ENCODE measurements around the gene PLAAT3. TPM values are rescaled to one million over a fixed set of nuclear protein-coding genes. Genes with fewer than 3 reads are reported as not detected.
"Not testable (repeated sequence)": the region's sequence is repeated elsewhere in the genome, so short reads cannot be mapped to it uniquely, and the experiment has no call there.

The PLAAT3 gene
- total RNA-seq, 1 donor from 2014 or later = 8.0 TPM

- no peaks in the 10 kb centered on the region for H3K27me3 ChIP-seq
- H3K4me2 ChIP-seq = no peak overlapping the region
- Mint-ChIP-seq H3K36me3 (no peaks in the 10 kb centered on the region), H3K4me3 (no peak overlapping the region), H3K27ac (no peak overlapping the region), H3K9me3 (no peaks in the 10 kb centered on the region), H3K27me3 (ENCODE audit: insufficient read depth, low read depth) (peaks cover 3% of the 10 kb centered on the region), H3K4me1 (no peaks in the 10 kb centered on the region)
- H3K9me3 ChIP-seq (ENCODE audit: low read depth) = no peaks in the 10 kb centered on the region
- no peak overlapping the region for H2AFZ ChIP-seq (replicated peaks)
- no peak for DNase-seq (ENCODE audit: low spot score)
- no peak overlapping the region for H3K9ac ChIP-seq
- H3F3A ChIP-seq (ENCODE audit: low read depth) = peaks cover 8% of the 10 kb centered on the region
- no peaks in the 10 kb centered on the region for H4K20me1 ChIP-seq (ENCODE audit: low read depth)
- no peaks in the 10 kb centered on the region for H3K36me3 ChIP-seq
- peaks cover 7% of the 10 kb centered on the region for H3K4me1 ChIP-seq
- H3K27ac ChIP-seq = no peak overlapping the region
- H3K4me3 ChIP-seq = no peak overlapping the region
- H3K79me2 ChIP-seq (ENCODE audit: low read depth) = no peaks in the 10 kb centered on the region
- TF ChIP-seq CTCF (IDR thresholded peaks at IDR 0.05) = no peak
- no peak for TF ChIP-seq EZH2 (IDR thresholded peaks at IDR 0.05)
- no peak for TF ChIP-seq EZH2phosphoT487 (IDR thresholded peaks at IDR 0.05)
Measured at GRCh38 chr11:63622323-63622722, 8.1 kb upstream of the PLAAT3 start.

- no peaks in the 10 kb centered on the region for H3K4me1 Mint-ChIP-seq
- H3K36me3 Mint-ChIP-seq = no peaks in the 10 kb centered on the region
- peak overlapping the region; percentile 5 for H3K4me2 ChIP-seq
- H3K4me3 Mint-ChIP-seq = no peak overlapping the region
- no peaks in the 10 kb centered on the region for H3K79me2 ChIP-seq (ENCODE audit: low read depth)
- no peaks in the 10 kb centered on the region for H3K9me3 Mint-ChIP-seq
- no peaks in the 10 kb centered on the region for H4K20me1 ChIP-seq (ENCODE audit: low read depth)
- peaks cover 5% of the 10 kb centered on the region for H3K27me3 Mint-ChIP-seq (ENCODE audit: insufficient read depth, low read depth)
- H2AFZ ChIP-seq (replicated peaks) = peak overlapping the region; percentile 36
- no peak overlapping the region for H3K4me3 ChIP-seq
- DNase-seq (ENCODE audit: low spot score) = no peak
- H3K27ac Mint-ChIP-seq = no peak overlapping the region
- TF ChIP-seq EZH2 (IDR thresholded peaks at IDR 0.05) (no peak), CTCF (IDR thresholded peaks at IDR 0.05) (no peak), EZH2phosphoT487 (IDR thresholded peaks at IDR 0.05) (no peak)
- H3K9ac ChIP-seq = no peak overlapping the region
- peak overlapping the region; percentile 18 for H3K27ac ChIP-seq
- peaks cover 8% of the 10 kb centered on the region for H3F3A ChIP-seq (ENCODE audit: low read depth)
- no peaks in the 10 kb centered on the region for H3K27me3 ChIP-seq
- no peaks in the 10 kb centered on the region for H3K36me3 ChIP-seq
- H3K4me1 ChIP-seq = peaks cover 7% of the 10 kb centered on the region
- H3K9me3 ChIP-seq (ENCODE audit: low read depth) = no peaks in the 10 kb centered on the region
Measured at GRCh38 chr11:63621071-63621470, 6.8 kb upstream of the PLAAT3 start.

- Histone ChIP-seq H2AFZ (replicated peaks) (no peak overlapping the region), H4K20me1 (ENCODE audit: low read depth) (no peaks in the 10 kb centered on the region), H3F3A (ENCODE audit: low read depth) (peaks cover 11% of the 10 kb centered on the region), H3K36me3 (no peaks in the 10 kb centered on the region), H3K9ac (no peak overlapping the region), H3K9me3 (ENCODE audit: low read depth) (no peaks in the 10 kb centered on the region), H3K4me1 (peaks cover 7% of the 10 kb centered on the region), H3K27ac (no peak overlapping the region), H3K4me3 (no peak overlapping the region), H3K4me2 (no peak overlapping the region), H3K79me2 (ENCODE audit: low read depth) (no peaks in the 10 kb centered on the region), H3K27me3 (no peaks in the 10 kb centered on the region)
- no peak for DNase-seq (ENCODE audit: low spot score)
- no peak overlapping the region for H3K4me3 Mint-ChIP-seq
- H3K36me3 Mint-ChIP-seq = no peaks in the 10 kb centered on the region
- no peak for TF ChIP-seq EZH2 (IDR thresholded peaks at IDR 0.05)
- no peak for TF ChIP-seq CTCF (IDR thresholded peaks at IDR 0.05)
- TF ChIP-seq EZH2phosphoT487 (IDR thresholded peaks at IDR 0.05) = no peak
- H3K27me3 Mint-ChIP-seq (ENCODE audit: insufficient read depth, low read depth) = peaks cover 7% of the 10 kb centered on the region
- H3K9me3 Mint-ChIP-seq = no peaks in the 10 kb centered on the region
- H3K4me1 Mint-ChIP-seq = no peaks in the 10 kb centered on the region
- H3K27ac Mint-ChIP-seq = no peak overlapping the region
Measured at GRCh38 chr11:63619967-63620366, 5.7 kb upstream of the PLAAT3 start.

GRCh38 chr11:63617686-63618085 is 3.5 kb upstream of the PLAAT3 start:
- H3K79me2 ChIP-seq (ENCODE audit: low read depth); H3K27ac ChIP-seq; H3K9me3 ChIP-seq (ENCODE audit: low read depth); H3K36me3 Mint-ChIP-seq; H4K20me1 ChIP-seq (ENCODE audit: low read depth); DNase-seq (ENCODE audit: low spot score); H3K4me3 Mint-ChIP-seq; H3K4me2 ChIP-seq; H3K9ac ChIP-seq; H2AFZ ChIP-seq (replicated peaks); H3K36me3 ChIP-seq; H3K4me1 Mint-ChIP-seq; H3K9me3 Mint-ChIP-seq; H3K4me1 ChIP-seq; H3K4me3 ChIP-seq; H3K27ac Mint-ChIP-seq: not testable (repeated sequence)
- H3K27me3 Mint-ChIP-seq (ENCODE audit: insufficient read depth, low read depth) = peaks cover 13% of the 10 kb centered on the region
- peaks cover 21% of the 10 kb centered on the region for H3K27me3 ChIP-seq
- H3F3A ChIP-seq (ENCODE audit: low read depth) = peaks cover 24% of the 10 kb centered on the region

Measured in neural progenitor cell (in vitro differentiated cells).